Inferior parietal cortex (tissue), 1 donor: ENCODE measurements around the gene RABL3.
"Not testable (repeated sequence)": the region's sequence is repeated elsewhere in the genome, so short reads cannot be mapped to it uniquely, and the experiment has no call there.

Experiments used
- DNase-seq: peaks from one replicate; pipeline ENCODE4 v3.0.0-alpha.2; 2016; ENCODE audit errors: extremely low spot score

The RABL3 gene

DNA sequence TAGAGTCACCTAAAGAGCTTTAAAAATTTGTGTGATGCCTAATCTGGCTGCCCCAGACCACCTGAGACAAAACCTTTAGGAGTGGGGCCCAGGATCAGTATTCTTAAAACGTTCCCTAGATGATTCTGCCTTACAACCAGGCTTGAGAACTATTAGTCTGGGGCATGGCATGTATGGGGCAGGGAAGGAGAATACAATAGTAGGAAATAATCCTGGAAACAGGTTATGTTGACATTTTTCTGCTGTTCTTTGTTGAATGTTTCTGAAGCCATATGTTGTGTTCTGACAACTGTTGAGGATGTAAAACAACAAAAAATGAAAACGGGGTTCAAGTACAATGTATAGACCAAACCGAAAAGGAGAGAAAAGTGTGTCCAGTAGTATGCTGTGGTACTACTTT lies 3.1 kb upstream of the RABL3 start:
- no peak for DNase-seq

- DNase-seq = no peak
These were observed 1.4 kb upstream of the RABL3 start for GRCh38 chr3:120743556-120744195.

DNA sequence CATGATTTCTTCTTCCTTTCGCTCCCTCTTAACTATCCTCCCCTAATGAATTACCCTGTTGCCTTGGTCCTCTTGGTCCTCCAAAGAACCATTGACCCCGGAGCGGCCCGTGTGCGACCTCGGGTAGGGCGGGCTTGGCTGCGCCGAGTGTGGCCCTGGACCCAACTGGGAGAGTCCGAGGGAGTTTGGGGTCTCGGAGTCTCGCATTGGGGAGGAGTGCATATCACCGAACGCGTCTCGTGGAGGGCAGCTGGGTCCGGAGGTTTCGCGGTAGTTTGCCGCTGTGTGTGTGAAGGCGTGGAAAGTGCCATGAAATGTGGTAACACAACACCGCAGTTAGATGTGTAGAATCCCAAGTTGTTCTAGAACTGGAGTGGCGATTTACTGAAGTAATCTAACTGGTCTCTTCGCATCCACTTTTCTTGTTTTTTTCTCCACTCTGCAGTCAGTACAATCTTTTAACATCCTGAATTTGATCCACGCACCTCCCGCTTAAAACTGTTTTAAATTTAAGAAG lies 591 bp upstream of the RABL3 start:
- no peak for DNase-seq

DNA sequence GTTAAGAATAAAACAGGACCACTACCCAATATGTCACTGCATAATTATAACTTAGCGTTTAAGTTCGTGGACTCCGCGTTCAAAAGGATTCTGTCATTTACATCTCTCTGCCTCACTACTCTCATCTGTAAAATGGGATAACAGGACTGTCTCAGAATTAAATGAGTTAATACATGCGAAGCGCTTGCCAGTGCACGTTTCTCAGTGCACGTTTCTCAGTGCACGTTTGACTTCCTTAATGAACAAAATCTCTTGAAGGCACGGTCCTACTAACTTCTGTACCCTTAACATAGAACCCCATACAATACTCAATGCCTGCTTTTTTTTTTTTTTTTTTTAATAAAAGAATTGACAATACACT lies 499 bp downstream of the RABL3 start:
- no peak for DNase-seq

DNA sequence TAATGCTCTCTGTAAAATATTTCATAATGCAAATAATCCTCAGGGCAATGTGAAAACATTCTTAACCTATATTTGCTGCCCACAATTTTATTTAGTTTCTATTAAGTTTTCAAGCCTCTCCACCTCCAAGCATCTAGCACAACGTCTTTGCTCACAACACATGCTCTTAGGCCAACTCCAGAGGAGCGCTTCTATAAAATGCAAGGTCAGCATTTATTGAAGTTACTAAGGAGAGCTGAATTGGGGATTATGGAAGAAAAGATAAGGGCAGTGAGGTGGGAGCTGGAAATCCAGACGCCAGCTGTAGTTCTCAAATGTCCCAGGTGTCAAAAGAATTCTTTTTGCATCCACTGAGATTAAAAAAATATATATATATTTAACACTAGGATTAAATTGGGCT lies 996 bp downstream of the RABL3 start:
- DNase-seq = no peak

DNA sequence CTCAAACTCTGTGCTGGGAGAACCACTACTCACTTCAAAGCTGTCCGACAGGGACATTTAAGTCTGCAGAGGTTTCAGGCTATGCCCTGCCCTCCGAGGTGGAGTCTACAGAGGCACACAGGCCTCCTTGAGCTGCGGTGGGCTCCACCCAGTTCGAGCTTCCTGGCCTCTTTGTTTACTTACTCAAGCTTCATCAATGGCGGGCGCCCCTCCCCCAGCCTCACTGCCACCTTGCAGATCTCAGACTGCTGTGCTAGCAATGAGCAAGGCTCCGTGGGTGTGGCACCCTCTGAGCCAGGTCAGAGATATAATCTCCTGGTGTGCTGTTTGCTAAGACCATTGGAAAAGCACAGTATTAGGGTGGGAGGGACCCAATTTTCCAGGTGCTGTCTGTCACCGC lies 4.3 kb downstream of the RABL3 start:
- not testable (repeated sequence) for DNase-seq

GRCh38 chr3:120730576-120731542 lies 11.5 kb downstream of the RABL3 start:
- no peak for DNase-seq

GRCh38 chr3:120726791-120727190 lies 15.5 kb downstream of the RABL3 start:
- DNase-seq = no peak

GRCh38 chr3:120719167-120719834 lies 23.0 kb downstream of the RABL3 start:
- not testable (repeated sequence) for DNase-seq

DNA sequence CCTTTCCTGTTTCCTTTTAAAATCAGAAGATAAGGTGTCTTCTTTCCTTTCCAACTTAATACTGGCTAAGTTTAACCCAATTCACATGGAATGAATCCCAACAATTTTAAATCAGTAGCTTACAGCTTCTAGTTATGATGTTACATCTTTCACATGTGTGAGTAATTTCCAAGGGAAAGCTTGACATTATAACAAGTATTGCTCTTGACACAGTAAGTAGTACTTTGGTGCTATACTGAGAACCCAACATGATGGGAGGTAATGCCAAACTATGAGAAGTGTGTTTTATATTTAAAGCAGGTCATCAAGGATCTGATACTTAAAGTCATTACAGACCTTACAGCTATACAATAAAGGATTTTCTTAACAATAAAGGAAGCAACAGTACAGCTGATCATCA lies 29.1 kb downstream of the RABL3 start:
- DNase-seq = no peak

DNA sequence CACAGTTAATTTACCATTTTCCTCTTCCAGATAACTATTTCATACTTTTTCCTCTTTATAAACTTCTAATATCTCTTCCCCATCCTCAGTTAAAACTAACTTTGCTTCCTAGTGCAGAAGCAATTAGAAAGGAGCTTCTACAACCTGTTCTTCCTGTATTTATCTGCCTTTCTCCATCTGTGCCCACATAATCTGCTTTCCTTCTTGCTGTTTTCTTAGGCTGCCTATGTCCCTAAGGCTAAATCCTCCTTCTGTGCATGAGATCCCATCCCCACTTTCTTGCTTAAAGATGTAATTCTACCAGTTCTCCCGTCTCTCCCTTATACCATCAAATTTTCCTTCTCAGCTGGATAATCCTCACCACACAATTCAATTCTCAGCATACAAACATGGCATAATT lies 31.9 kb downstream of the RABL3 start:
- DNase-seq = no peak

GRCh38 chr3:120708408-120708807 lies 33.9 kb downstream of the RABL3 start:
- DNase-seq = no peak

- no peak for DNase-seq
These were observed 35.4 kb downstream of the RABL3 start for GRCh38 chr3:120706950-120707349.

DNA sequence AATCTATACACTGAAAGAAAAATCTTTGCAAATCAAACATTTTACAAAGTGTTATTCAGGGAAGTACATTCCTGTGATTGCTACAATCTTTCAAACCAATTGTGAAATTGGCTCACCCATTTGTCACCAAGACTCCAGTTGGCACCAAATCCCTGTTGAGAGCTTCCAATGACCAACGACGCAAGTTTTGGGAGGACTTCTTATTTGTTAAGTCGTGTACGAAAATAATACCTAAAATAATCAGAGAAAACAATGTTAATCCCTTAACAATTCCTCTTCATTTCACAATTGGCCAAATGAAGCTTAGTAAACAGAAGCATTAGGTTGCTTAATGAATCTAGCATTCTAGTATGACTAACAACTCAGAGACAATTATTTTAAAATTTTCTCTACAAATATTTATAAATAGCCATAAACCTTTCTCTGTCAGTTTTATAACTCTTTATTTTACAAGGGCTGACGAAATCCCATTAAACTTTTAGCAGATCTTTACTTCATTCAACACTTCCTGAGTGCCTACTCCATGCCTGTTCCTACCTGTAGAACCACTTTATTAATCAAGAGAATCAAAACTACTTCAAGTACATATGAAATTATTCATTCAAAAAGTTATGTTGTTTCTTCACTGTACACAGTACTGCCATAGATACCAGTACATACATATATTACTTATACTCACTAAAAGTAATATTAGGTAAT lies 36.3 kb downstream of the RABL3 start:
- no peak for DNase-seq

DNA sequence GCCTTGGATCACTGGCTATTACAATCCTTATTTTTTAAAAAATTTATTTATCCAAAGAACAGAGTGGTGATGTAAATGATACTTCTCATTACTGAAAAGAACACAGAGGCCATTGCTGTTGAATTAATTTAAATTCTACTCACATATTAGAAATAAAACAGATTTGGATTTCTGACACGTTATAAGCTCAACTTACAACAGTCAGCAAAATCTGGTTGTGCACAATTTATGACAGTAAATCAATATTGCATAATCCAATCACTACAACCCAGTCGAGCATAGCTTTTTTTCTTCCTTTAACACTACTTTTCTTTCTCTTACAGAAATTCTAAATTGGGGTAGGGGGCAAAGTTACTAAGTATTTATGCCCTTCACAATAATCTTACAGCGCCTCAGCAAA lies 43.0 kb downstream of the RABL3 start:
- DNase-seq = no peak

- no peak for DNase-seq
These were observed 48.7 kb downstream of the RABL3 start for GRCh38 chr3:120693439-120694171.

DNA sequence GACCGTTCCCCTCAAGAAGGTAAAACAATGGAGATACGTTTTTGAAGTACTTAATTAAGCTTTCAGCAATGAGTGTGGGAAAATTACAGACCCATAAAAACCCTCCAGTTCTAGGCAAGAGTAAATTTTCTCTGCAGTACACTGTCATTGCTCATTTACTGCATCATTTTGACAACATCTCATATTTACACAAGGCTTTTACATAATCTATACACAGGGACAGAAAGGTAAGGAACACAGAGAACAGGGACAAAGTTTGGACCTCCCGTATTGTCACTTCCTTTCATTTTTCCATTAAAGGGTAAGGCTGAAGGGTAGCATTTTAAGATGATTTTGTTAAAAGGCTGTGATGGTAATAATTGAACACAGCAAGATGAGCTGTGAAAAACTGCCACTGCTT lies 52.9 kb downstream of the RABL3 start:
- DNase-seq = no peak

DNA sequence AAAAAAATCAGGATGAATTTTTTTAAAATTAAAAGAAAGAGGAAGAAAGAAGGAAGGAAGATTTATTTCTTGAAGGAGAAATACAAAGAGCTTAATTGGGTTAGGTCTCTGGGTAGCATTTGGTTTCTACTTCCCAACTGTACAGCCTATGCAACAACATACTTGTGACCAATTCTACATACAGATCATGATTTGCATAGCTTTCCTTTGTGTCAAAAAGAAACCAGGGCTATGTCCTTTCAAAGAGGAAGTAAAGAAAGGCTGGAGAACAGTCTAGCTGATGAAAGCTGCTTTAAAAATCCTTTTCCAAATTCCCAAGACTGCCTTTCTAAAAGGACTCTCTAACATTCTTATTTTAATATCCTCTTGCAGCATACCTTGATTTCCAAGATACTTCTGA lies 54.2 kb downstream of the RABL3 start:
- DNase-seq = no peak

DNA sequence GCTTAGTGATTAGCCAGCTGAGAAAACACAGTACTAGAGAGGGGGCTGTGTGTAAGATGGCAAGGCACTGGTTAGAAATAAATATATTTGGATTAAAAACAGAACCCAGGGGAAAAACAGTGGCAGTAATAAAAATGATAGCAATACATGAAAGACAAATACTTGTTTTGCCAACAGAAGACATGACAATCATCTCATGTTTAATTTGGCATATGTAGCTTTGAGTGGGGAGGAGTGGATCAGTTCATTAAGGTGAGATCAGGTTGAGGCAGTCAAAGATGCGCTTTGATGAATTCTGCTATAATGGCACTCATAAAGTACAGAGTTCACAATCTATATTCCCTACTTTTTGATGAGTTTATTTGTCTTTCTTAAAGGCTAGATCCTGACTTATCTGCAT lies 56.9 kb downstream of the RABL3 start:
- no peak for DNase-seq

GRCh38 chr3:120684896-120685295 lies 57.4 kb downstream of the RABL3 start:
- DNase-seq = no peak

DNA sequence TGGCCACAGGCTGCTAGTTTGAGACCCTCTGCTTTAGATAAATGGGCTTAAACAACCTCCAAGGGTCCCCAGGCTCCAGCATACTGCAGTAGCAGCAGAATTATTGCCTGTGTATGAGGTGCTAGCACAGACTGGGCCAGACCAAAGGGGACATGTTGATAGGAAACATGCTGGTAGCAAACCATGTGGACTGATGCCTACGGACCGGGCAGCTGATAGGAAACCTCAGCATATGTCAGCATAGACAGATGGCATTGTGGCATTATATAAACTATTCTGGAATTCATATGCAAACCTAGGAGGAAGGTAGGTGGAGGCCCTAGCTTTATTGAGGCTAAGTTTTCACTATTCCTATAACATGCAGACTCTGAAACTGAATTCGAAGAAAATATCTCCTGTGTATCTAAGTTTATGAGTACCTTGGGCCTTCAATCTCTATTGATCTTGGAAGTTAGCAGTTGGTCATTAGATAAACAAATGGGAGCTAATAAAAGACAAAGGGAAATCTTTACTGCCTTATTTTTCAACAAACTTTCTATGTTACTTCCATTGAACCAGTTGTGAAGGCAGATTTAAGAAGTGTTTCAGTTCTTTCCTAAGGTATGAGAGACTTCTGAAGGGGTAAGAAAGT lies 58.5 kb downstream of the RABL3 start:
- DNase-seq = no peak
